Stimulated activated naive B cell treated with anti-CD40 and anti-IgM and Interleukin-4, amounts not matched to agents 10 μg/mL and 1 μg/mL and 100 μg/mL, for 72 hours (primary cell): ENCODE results near the gene SCYGR1.
A peak's percentile ranks its signal among the peaks of the same experiment; 100 is the strongest.
"Not testable (repeated sequence)": the region's sequence is repeated elsewhere in the genome, so short reads cannot be mapped to it uniquely, and the experiment has no call there.

Experiments
- ATAC-seq, 2 donors: fragments of 150-1000 bp; cut with Tn5 transposase; replicated peaks; 2 replicates each; pipeline ENCODE4 v1.10.0; 2021; ENCODE audit warnings: moderate library complexity in 1 of 2
- DNase-seq: peaks from one replicate; pipeline ENCODE4 v3.0.0; 2021
- H3K27ac Mint-ChIP-seq: one replicate; pipeline ENCODE4 v1.8.0; 2022; ENCODE audit warnings: mild to moderate bottlenecking, mixed read lengths
- H3K27me3 Mint-ChIP-seq, 2 donors: one replicate each; pipeline ENCODE4 v1.8.0; 2022; ENCODE audit warnings: mixed read lengths in 2 of 2
- H3K36me3 Mint-ChIP-seq, 2 donors: one replicate each; pipeline ENCODE4 v1.8.0; 2022; ENCODE audit warnings: mixed read lengths in 2 of 2, mild to moderate bottlenecking in 1 of 2
- H3K4me1 Mint-ChIP-seq, 2 donors: one replicate each; pipeline ENCODE4 v1.8.0; 2022; ENCODE audit warnings: mixed read lengths in 2 of 2, mild to moderate bottlenecking in 1 of 2
- H3K4me3 Mint-ChIP-seq, 2 donors: one replicate each; pipeline ENCODE4 v1.8.0; 2022; ENCODE audit warnings: mild to moderate bottlenecking in 2 of 2, mixed read lengths in 2 of 2, moderate library complexity in 1 of 2
- H3K9me3 Mint-ChIP-seq, 2 donors: one replicate each; pipeline ENCODE4 v1.8.0; 2022; ENCODE audit warnings: mixed read lengths in 2 of 2, mild to moderate bottlenecking in 1 of 2

Gene SCYGR1

DNA sequence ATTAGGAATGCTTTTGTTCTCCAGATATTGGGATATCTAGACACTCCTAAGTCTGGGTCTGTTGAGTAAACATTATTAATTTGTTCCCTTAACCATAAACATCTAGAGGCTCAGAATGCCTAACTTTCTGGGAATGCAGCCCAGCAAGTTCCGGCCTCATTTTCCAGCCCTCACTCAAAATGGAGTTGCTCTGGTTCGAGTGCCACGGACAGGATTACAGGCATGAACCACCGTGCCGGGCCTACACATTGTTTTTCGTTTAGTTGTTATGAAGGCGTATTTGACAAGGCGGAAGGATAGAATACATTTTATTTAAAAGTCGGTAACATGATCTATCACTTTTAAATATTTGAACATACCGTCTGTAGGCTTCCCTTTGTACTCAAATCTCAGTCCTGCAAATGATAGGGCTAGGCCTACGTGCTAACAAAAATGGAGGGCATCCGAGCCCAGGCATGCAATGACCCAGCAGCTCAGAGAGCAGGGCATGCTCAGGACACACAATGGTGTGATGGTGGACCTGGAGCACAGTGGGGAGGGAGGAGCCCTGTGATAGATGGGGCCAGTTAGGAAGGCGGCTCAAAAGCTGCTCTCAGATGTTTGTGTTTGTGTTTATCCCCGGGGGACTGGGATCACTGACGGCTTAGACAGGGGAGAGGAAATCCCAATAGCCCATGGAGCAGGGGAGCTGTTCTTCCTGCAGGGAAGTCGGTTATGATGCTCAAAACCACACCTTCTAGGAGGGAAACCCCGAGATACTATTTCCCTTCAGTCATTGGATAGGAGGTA is 2.9 kb upstream of the SCYGR1 start:
- Mint-ChIP-seq H3K27ac (no peak overlapping the region), H3K9me3 (peaks cover 0 to 1% of the 10 kb centered on the region in 2 donors), H3K36me3 (no peaks in the 10 kb centered on the region), H3K4me1 (peaks cover 27 to 36% of the 10 kb centered on the region in 2 donors), H3K4me3 (peak overlapping the region in 1 of 2 donors; percentile 14), H3K27me3 (no peaks in the 10 kb centered on the region)
- ATAC-seq = no peak
- no peak for DNase-seq

DNA sequence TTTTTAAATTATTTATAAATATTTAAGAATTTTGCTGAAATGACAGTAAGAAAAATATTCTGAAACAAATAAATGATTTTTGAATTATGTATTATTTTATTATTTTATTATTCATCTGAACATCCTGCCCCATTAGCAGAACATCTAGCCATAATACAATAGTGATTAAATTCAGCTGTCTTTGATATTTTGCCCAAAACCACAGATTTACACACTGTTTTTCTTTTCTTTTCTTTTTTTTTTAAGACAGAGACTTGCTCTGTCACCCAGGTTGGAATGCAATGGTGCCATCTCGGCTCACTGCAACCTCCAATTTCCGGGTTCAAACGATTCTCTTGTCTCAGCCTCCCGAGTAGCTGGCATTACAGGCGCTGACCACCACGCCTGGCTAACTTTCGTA is 1.9 kb upstream of the SCYGR1 start:
- H3K27ac Mint-ChIP-seq = peak overlapping the region; percentile 66

DNA sequence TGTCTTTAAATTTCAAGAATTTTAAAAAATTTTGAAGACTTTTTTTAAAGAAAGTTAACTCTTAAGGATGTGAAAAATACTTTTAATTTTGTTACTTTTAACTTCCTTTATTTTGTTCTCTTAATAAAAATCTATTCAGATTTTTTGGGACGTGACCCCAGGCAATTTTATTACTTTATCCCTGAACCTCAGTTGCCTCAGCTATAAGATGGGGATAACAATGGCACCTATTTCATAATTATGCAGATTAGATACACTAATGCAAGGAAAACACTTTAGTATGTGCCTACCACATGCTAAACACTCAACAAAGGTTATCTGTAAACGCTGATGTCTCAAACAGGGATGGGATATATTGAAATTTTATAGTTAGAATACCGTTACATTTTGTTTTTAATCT is 1.5 kb upstream of the SCYGR1 start:
- H3K9me3 Mint-ChIP-seq = peaks cover 0 to 1% of the 10 kb centered on the region in 2 donors
- no peak overlapping the region for H3K27ac Mint-ChIP-seq
- no peaks in the 10 kb centered on the region for H3K36me3 Mint-ChIP-seq
- H3K4me1 Mint-ChIP-seq = peaks cover 30 to 40% of the 10 kb centered on the region in 2 donors
- ATAC-seq (no peak), DNase-seq (no peak)
- H3K27me3 Mint-ChIP-seq = no peaks in the 10 kb centered on the region
- H3K4me3 Mint-ChIP-seq = no peak overlapping the region

More for the DNA sequence above, 1.9 kb upstream of the SCYGR1 start:
- ATAC-seq = no peak
- H3K9me3 Mint-ChIP-seq = peaks cover 0 to 1% of the 10 kb centered on the region in 2 donors
- H3K4me1 Mint-ChIP-seq = peaks cover 34 to 43% of the 10 kb centered on the region in 2 donors
- H3K4me3 Mint-ChIP-seq = no peak overlapping the region
- no peak for DNase-seq
- no peaks in the 10 kb centered on the region for H3K36me3 Mint-ChIP-seq
- H3K27me3 Mint-ChIP-seq = no peaks in the 10 kb centered on the region

DNA sequence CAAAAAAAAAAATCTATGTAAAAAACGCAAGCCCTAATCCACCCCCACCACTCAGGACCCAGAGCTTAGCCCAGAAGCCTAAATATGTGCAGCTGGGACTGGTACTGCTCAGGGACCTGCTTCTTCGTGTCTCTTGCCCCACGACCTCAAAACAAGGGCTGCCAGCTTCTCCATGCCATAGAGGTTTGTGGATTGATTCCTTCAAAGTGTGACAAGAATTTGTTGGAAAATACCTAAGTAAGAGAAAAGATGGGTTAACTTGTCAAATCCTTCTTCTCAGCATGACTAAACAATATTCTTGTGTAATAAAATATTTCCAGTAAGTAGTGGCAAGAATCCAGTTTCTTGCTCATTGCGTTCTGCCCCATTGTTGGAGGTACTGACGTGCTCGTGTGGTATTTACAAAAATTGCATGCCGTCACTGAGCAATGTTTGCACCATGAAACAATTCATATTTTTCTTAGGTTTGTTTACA is 825 bp upstream of the SCYGR1 start:
- peak overlapping the region; percentile 80 for H3K27ac Mint-ChIP-seq
- ATAC-seq = no peak
- H3K4me1 Mint-ChIP-seq = peaks cover 32 to 34% of the 10 kb centered on the region in 2 donors
- H3K9me3 Mint-ChIP-seq = peaks cover 3 to 4% of the 10 kb centered on the region in 2 donors
- H3K4me3 Mint-ChIP-seq = no peak overlapping the region
- H3K36me3 Mint-ChIP-seq = peaks cover 0 to 4% of the 10 kb centered on the region in 2 donors
- H3K27me3 Mint-ChIP-seq = no peaks in the 10 kb centered on the region
- no peak for DNase-seq

DNA sequence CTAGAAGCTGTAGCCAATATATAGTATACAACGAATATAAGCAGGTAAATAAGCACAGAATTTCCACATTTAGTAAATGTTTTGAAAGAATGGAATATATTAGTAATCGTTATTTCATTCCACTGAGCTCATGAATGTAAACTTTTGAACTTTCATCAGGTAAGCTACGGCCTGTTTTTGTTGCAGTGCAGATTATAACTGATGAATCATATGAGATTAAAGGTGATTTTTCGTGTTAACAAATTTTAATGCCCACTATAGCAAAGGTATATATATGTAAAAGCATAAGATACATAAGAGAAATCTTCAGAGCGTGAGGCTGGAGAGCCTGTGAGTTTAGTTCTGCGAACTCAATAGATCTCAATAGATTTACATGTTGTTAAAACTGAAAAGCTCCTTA is 1.1 kb downstream of the SCYGR1 start:
- H3K27me3 Mint-ChIP-seq = no peaks in the 10 kb centered on the region
- H3K4me3 Mint-ChIP-seq = no peak overlapping the region
- H3K27ac Mint-ChIP-seq = peak overlapping the region; percentile 96
- H3K36me3 Mint-ChIP-seq = peaks cover 0 to 16% of the 10 kb centered on the region in 2 donors
- no peak for ATAC-seq
- peaks cover 6 to 17% of the 10 kb centered on the region in 2 donors for H3K9me3 Mint-ChIP-seq
- DNase-seq = no peak
- H3K4me1 Mint-ChIP-seq = peaks cover 26 to 31% of the 10 kb centered on the region in 2 donors

DNA sequence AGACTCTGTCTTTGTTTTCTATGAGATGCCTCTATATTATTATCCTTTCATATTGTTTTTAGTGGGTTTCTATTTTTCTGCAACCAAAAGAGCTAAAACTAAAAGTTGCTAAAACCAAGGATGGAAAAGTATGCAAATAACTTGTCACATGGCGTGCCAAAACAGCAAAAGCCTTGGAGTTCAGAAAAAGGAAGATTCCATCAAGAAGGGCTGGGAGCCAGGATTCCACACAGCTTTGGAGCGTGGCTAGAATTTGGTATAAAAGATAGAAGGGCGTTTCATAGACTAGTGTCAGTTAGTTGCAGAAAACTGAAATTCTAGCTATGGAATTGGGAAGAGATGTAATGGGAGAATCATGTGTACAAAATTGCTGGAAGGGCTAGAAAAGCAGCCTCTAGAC is 4.1 kb downstream of the SCYGR1 start:
- H3K4me3 Mint-ChIP-seq = no peak overlapping the region
- H3K4me1 Mint-ChIP-seq = peaks cover 26 to 29% of the 10 kb centered on the region in 2 donors
- H3K27ac Mint-ChIP-seq = peak overlapping the region; percentile 84
- H3K27me3 Mint-ChIP-seq = no peaks in the 10 kb centered on the region
- DNase-seq = no peak
- no peak for ATAC-seq
- H3K36me3 Mint-ChIP-seq = peaks cover 0 to 17% of the 10 kb centered on the region in 2 donors
- peaks cover 5 to 19% of the 10 kb centered on the region in 2 donors for H3K9me3 Mint-ChIP-seq

DNA sequence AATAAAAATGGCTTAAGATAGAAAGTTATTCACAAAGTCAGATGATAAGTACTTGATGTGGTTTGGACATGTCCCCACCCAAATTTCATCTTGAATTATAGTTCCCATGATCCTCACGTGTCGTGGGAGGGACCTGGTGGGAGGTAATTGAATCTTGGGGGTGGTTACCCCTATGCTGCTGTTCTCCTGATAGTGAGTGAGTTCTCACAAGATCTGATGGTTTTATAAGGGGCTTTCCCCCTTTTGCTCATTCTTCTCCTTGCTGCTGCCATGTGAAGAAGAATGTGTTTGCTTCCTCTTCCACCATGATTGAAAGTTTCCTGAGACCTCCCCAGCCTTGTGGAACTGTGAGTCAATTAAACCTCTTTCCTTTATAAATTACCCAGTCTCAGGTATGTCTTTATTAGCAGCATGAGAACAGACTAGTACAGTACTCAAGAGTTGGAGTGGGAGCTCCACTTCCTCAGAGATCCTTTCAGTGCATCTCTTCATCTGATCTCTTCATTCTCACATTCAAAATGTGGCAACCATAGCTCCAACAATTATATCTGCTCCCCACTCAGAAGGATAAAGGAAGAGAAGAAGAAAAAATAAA is 5.4 kb downstream of the SCYGR1 start:
- H3K27me3 Mint-ChIP-seq, DNase-seq, H3K4me3 Mint-ChIP-seq, ATAC-seq: not testable (repeated sequence)
- H3K9me3 Mint-ChIP-seq = peaks cover 5 to 19% of the 10 kb centered on the region in 2 donors
- peak overlapping the region; percentile 84 for H3K27ac Mint-ChIP-seq
- peaks cover 0 to 17% of the 10 kb centered on the region in 2 donors for H3K36me3 Mint-ChIP-seq
- H3K4me1 Mint-ChIP-seq = peaks cover 21% of the 10 kb centered on the region in 2 donors

DNA sequence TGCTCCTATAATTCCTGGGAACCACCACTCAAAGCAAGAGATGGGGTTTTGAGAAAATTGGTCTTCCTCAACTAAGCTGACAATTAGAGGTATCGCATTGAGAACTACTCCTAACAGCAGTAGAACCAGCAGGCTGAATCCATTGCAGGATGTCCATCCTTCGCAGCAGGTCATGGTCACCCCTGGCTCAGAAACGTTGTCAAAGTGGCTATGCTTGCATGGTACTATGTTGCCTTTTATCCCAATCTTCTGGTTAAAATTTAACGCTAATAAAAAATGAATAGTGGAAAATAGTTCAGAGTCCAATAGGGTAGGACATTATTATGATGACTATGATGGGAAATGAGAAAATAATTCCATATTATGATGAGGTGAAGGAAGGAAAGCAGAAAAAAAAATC is 8.7 kb downstream of the SCYGR1 start, which contains the start of gene TM4SF20:
TM4SF20 (minus strand) TSS at position 212 of the 400 bp plus-strand sequence; CDS start at position 174, 38 bp downstream.
- Mint-ChIP-seq H3K36me3 (peaks cover 0 to 17% of the 10 kb centered on the region in 2 donors), H3K27ac (peak within 1 kb of the TSS; percentile 20), H3K4me1 (peaks cover 0 to 9% of the 10 kb centered on the region in 2 donors), H3K9me3 (peaks cover 5 to 19% of the 10 kb centered on the region in 2 donors), H3K27me3 (no peaks in the 10 kb centered on the region), H3K4me3 (no peak within 1 kb of the TSS)
- ATAC-seq = no peak
- no peak for DNase-seq

DNA sequence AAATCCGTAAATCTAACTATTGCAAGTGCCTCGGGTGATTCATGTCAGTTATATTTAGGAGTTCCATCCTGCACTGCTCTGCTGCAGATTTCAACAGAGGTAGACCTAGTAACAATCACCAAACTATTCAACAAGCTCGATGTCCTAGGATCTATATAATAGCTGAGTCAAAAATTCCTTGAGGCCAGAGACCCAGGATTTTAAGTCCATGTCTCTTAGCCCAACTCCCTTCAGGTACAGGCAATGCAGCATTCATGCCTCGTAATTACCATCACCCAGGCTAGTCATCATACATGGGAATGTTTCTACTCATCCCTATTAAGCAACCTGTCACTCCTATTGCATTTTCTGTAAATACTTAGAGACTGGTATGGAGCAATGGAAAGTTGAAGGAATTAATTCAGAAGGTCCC is 9.4 kb downstream of the SCYGR1 start:
- H3K27ac Mint-ChIP-seq = no peak overlapping the region
- no peak for DNase-seq
- peaks cover 0 to 6% of the 10 kb centered on the region in 2 donors for H3K4me1 Mint-ChIP-seq
- no peak for ATAC-seq
- H3K27me3 Mint-ChIP-seq = no peaks in the 10 kb centered on the region
- peaks cover 0 to 10% of the 10 kb centered on the region in 2 donors for H3K36me3 Mint-ChIP-seq
- no peak overlapping the region for H3K4me3 Mint-ChIP-seq
- peaks cover 3 to 13% of the 10 kb centered on the region in 2 donors for H3K9me3 Mint-ChIP-seq

DNA sequence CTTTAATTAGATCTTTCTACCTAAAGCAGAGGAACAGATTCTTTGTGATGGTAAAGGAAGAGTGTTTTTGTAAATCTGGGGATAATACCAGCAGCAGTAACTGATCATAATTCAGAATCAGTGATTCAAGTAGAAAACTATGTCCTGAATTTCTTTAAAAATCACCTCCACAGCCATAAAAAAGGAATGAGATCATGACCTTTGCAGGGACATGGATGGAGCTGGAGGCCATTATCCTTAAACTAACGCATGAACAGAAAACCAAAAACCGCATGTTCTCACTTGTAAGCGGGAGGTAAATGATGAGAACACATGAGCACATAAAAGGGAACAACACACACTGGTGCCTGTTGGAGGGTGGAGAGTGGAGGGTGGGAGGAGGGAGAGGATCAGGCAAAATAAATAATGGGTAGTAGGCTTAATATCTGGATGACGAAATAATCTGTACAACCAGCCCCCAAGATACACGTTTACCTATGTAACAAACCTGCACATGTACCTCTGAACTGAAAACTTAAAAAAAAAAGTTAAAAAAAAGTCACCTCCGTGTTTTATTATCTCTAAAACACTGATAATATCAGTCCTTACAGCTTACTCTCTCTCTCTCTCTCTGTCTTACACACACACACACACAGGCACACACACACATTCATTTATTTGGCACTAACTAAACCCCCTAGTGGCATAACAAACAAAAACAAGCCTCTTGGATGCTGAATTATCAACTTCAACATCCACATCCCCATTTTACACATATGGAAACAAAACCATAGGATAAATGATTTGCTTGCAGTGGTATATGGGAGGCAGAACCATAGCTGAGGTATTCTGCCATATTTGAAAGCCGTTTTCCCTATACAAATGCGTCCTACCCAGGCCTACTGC is 10.0 kb downstream of the SCYGR1 start:
- peaks cover 0 to 8% of the 10 kb centered on the region in 2 donors for H3K36me3 Mint-ChIP-seq
- peaks cover 3 to 10% of the 10 kb centered on the region in 2 donors for H3K9me3 Mint-ChIP-seq
- ATAC-seq (no peak), DNase-seq (no peak)
- peaks cover 0 to 6% of the 10 kb centered on the region in 2 donors for H3K4me1 Mint-ChIP-seq
- H3K4me3 Mint-ChIP-seq = no peak overlapping the region
- H3K27ac Mint-ChIP-seq = no peak overlapping the region
- peaks cover 0 to 5% of the 10 kb centered on the region in 2 donors for H3K27me3 Mint-ChIP-seq

DNA sequence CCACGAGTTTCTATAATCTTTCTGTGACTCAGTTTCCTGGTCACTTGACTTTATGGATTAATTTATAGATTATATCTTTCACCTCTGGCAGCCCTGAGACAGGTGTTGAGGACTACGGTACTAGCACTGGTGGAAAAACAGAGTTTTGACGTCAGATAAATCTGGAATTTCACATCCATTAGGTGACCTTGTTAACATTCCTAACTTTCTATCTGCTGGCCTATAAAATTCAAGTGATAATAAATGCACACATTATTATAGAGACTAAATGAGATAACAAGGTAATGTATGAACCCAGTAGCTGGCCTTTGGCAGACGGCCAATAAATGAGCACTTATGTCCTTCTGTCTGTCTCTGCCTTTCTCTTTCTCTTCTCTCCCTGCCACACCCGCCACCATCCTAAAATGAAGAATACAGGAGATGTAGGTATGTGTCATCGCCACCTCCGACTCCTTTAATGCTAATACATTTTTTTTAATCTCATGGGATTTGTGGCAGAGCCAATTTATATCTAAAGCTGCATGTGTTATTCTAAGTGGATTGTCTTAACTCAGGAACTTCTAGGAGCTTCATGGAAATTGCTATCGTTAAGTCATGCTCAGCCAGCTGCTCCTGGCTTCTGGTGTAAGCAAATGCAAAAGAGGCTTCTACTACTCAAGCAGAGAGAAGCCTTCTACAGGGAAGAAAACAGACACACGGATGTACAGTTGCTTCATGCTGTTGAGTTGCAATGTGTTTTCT is 10.9 kb downstream of the SCYGR1 start:
- peaks cover 0 to 5% of the 10 kb centered on the region in 2 donors for H3K27me3 Mint-ChIP-seq
- H3K4me3 Mint-ChIP-seq = no peak overlapping the region
- peaks cover 0 to 3% of the 10 kb centered on the region in 2 donors for H3K4me1 Mint-ChIP-seq
- no peak for DNase-seq
- no peak for ATAC-seq
- no peak overlapping the region for H3K27ac Mint-ChIP-seq
- peaks cover 0 to 4% of the 10 kb centered on the region in 2 donors for H3K9me3 Mint-ChIP-seq
- peaks cover 0 to 2% of the 10 kb centered on the region in 2 donors for H3K36me3 Mint-ChIP-seq

DNA sequence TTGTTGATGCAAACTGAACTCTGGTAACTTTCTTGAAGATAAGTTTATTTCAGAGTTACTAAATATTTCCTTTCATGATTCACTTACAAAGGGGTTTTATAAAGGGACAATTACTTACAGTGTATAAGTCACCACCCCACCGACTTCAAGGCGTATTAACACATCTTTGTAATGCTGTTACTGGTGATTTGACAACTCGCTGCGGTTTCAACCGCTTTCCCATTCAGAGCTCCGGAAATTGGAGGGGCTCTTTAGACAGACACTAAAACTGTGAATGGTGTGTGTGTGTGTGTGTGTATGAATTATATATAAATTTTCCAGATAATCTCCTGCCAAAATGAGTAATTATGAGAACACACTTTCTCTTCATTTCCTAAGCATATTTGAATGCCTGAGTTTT is 13.6 kb downstream of the SCYGR1 start:
- H3K4me3 Mint-ChIP-seq = no peak overlapping the region
- no peaks in the 10 kb centered on the region for H3K36me3 Mint-ChIP-seq
- H3K27ac Mint-ChIP-seq = no peak overlapping the region
- ATAC-seq (no peak), DNase-seq (no peak)
- H3K4me1 Mint-ChIP-seq = peaks cover 0 to 3% of the 10 kb centered on the region in 2 donors
- H3K27me3 Mint-ChIP-seq = peaks cover 0 to 5% of the 10 kb centered on the region in 2 donors
- H3K9me3 Mint-ChIP-seq = no peaks in the 10 kb centered on the region

DNA sequence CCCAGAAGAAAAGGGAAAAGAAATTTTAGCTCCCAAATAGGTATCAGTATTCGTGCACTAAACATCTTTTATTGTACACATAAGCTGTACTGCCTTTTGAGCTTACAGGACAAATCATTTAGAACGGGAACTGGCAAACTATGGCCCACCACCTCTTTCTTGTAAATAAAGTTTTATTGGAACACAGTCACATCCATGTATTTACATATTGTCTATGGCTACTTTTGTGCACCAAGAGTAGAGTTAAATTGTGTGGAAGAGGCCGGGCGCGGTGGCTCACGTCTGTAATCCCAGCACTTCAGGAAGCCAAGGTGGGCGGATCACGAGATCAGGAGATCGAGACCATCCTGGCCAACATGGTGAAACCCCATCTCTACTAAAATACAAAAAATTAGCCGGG is 14.4 kb downstream of the SCYGR1 start:
- Mint-ChIP-seq H3K4me3 (no peak overlapping the region), H3K27ac (no peak overlapping the region), H3K27me3 (peaks cover 0 to 5% of the 10 kb centered on the region in 2 donors), H3K9me3 (no peaks in the 10 kb centered on the region), H3K4me1 (peaks cover 0 to 3% of the 10 kb centered on the region in 2 donors), H3K36me3 (no peaks in the 10 kb centered on the region)
- ATAC-seq (no peak), DNase-seq (no peak)
